HG02938 (cell line): ENCODE measurements around the gene SH2B3.

Source experiments
- ATAC-seq: cut with Tn5 transposase; IDR thresholded peaks from one replicate; pipeline ENCODE4 v1.9.1; 2021; ENCODE audit warnings: mild to moderate bottlenecking, moderate library complexity; ENCODE audit not compliant: unreplicated experiment

Gene SH2B3

GRCh38 chr12:111443086-111443485 lies 37.4 kb downstream of the SH2B3 start:
- ATAC-seq = no peak

GRCh38 chr12:111443586-111443985 lies 37.9 kb downstream of the SH2B3 start:
- no peak for ATAC-seq

- ATAC-seq = peak; percentile 44
Observed at GRCh38 chr12:111444314-111444924, 38.7 kb downstream of the SH2B3 start.

- peak; percentile 89 for ATAC-seq
Observed at GRCh38 chr12:111444925-111445725, 39.4 kb downstream of the SH2B3 start.

GRCh38 chr12:111445726-111446581 lies 40.2 kb downstream of the SH2B3 start:
- ATAC-seq = no peak

- ATAC-seq = no peak
Observed at GRCh38 chr12:111446631-111447570, 41.2 kb downstream of the SH2B3 start.

- ATAC-seq = no peak
Observed at GRCh38 chr12:111447571-111448265, 42.0 kb downstream of the SH2B3 start.

- ATAC-seq = no peak
Observed at GRCh38 chr12:111448266-111448830, 42.6 kb downstream of the SH2B3 start.

GRCh38 chr12:111448846-111449790 lies 43.4 kb downstream of the SH2B3 start:
- no peak for ATAC-seq

- ATAC-seq = no peak
Observed at GRCh38 chr12:111450676-111451075, 45.0 kb downstream of the SH2B3 start.

- no peak for ATAC-seq
Observed at GRCh38 chr12:111451232-111451631, 45.5 kb downstream of the SH2B3 start.

GRCh38 chr12:111451649-111452129 lies 46.0 kb downstream of the SH2B3 start:
- ATAC-seq = no peak

- ATAC-seq = no peak
Observed at GRCh38 chr12:111453071-111453989, 47.6 kb downstream of the SH2B3 start.

GRCh38 chr12:111454311-111454710 lies 48.6 kb downstream of the SH2B3 start:
- ATAC-seq = no peak

GRCh38 chr12:111454716-111455447 lies 49.2 kb downstream of the SH2B3 start:
- ATAC-seq = no peak
